Muscle layer of colon (tissue), 2 donors: ENCODE measurements around the gene POGZ.

ENCODE experiments used
- H3K27ac ChIP-seq: one replicate; pipeline ENCODE4 v1.7.0; 2013; ENCODE audit warnings: low read depth, mild to moderate bottlenecking, low read length, moderate library complexity
- H3K27me3 ChIP-seq, 2 donors: one replicate each; pipeline ENCODE4 v1.7.0; 2013; ENCODE audit warnings: low read length in 2 of 2, mild to moderate bottlenecking in 2 of 2; ENCODE audit not compliant: insufficient read depth in 2 of 2, control insufficient read depth in 1 of 2
- H3K36me3 ChIP-seq: one replicate; pipeline ENCODE4 v1.7.0; 2013; ENCODE audit warnings: mild to moderate bottlenecking, low read length; ENCODE audit not compliant: insufficient read depth
- H3K4me1 ChIP-seq: one replicate; pipeline ENCODE4 v1.7.0; 2013; ENCODE audit warnings: mild to moderate bottlenecking, low read length; ENCODE audit not compliant: insufficient read depth
- H3K4me3 ChIP-seq, 2 donors: one replicate each; pipeline ENCODE4 v1.7.0; 2013; ENCODE audit warnings: low read length in 2 of 2, low read depth in 1 of 2, mild to moderate bottlenecking in 1 of 2, moderate library complexity in 1 of 2
- H3K9ac ChIP-seq: one replicate; pipeline ENCODE4 v1.7.0; 2013; ENCODE audit warnings: low read length
- H3K9me3 ChIP-seq: one replicate; pipeline ENCODE4 v1.7.0; 2013; ENCODE audit warnings: mild to moderate bottlenecking, low read length
- donor health status: abdominal sarcoma.
- donor health status: Adenocarcinoma of cecum.

Gene POGZ

DNA sequence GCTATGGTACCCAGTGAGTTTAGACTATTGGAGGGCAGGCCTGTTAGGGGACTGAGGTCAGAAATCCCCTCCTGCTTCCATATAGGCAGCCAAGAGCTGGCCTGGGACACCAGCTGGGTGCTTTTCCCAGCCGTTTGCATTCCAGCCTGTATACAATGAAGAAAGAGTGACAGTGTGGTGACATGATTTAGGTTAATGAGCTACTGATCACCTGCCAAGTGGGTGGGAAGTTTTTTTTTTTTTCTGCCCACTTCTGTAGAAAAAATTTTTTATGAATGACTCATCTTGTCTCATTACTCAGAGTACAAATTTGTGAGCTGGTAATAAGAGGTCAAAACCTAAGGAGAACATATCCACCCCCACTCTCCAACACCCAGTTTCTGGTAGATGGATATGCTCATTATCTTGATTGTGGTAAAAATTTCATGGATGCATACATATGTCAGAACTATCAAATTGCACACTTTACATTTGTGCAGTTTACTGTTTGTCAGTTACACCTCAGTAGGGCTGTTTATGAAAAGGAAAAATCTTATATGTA lies 35.5 kb upstream of the POGZ start:
- H3K4me1 ChIP-seq = no peaks in the 10 kb centered on the region
- H3K9me3 ChIP-seq = no peaks in the 10 kb centered on the region
- no peak overlapping the region for H3K9ac ChIP-seq
- H3K36me3 ChIP-seq = no peaks in the 10 kb centered on the region
- H3K27ac ChIP-seq = no peak overlapping the region
- no peak overlapping the region for H3K4me3 ChIP-seq
- no peaks in the 10 kb centered on the region for H3K27me3 ChIP-seq

DNA sequence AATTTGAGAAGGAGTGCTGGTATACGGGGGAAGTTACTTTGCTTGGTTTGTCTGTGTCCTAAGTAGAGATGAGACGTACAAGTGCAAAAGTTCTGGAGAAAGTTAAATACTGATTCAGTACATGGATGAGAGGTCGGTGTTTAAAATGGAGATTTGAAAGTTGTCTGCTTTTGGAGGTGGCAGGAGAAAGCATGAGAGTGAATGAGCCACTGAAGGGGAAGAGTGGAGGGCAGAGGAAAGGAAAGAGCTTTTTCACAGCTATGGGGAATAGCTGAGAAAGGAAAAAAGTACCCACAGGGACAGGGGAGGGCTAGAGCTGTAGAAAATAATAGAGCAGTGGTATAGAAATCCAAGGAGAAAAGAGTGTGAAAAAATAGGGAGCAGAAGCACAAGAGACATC lies 33.7 kb upstream of the POGZ start:
- no peaks in the 10 kb centered on the region for H3K4me1 ChIP-seq
- H3K27me3 ChIP-seq = no peaks in the 10 kb centered on the region
- H3K9me3 ChIP-seq = no peaks in the 10 kb centered on the region
- no peak overlapping the region for H3K9ac ChIP-seq
- no peaks in the 10 kb centered on the region for H3K36me3 ChIP-seq
- H3K27ac ChIP-seq = no peak overlapping the region
- no peak overlapping the region for H3K4me3 ChIP-seq

DNA sequence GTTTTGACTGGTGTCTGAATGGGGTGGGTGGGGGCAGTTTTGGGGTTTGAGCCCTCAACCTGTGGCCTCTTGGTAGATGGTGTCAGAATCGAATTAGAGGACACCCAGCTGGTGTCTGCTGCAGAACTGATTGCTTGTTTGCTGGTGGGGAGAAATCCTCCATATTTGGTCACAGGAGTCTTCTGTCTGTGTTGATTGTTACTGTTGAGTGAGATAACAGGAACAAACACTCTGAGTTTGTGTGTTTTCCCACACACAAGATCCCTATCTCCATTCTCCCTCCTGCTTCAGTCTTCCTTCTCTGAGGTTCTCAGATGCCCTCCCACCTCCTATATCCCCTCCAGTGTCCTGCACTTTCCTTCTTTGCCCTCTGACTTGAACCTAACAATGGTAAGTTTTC lies 32.8 kb upstream of the POGZ start:
- Histone ChIP-seq H3K4me1 (no peaks in the 10 kb centered on the region), H3K27ac (no peak overlapping the region), H3K27me3 (no peaks in the 10 kb centered on the region)

DNA sequence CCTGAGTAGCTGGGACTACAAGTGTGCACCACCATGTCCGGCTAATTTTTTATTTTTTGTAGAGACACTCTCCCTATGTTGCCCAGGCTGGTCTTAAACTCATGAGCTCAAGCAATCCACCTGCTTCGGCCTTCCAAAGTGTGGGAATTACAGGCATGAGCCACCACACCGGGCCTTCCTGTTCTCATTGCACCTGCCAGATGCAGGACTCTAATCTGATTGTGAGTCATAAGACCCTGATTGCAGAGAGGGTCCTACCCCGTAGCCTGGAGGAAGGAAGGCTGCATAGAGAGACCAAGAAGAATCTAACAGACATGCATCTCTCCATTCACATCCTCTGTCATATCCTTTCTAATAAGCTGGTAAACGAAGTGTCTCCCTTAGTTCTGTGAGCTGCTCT lies 32.3 kb upstream of the POGZ start:
- Histone ChIP-seq H3K27ac (no peak overlapping the region), H3K4me3 (no peak overlapping the region), H3K9ac (no peak overlapping the region), H3K27me3 (no peaks in the 10 kb centered on the region), H3K36me3 (no peaks in the 10 kb centered on the region), H3K9me3 (no peaks in the 10 kb centered on the region), H3K4me1 (no peaks in the 10 kb centered on the region)

More for the DNA sequence above, 32.8 kb upstream of the POGZ start:
- no peaks in the 10 kb centered on the region for H3K36me3 ChIP-seq
- H3K9ac ChIP-seq = no peak overlapping the region
- H3K4me3 ChIP-seq = no peak overlapping the region
- H3K9me3 ChIP-seq = no peaks in the 10 kb centered on the region

DNA sequence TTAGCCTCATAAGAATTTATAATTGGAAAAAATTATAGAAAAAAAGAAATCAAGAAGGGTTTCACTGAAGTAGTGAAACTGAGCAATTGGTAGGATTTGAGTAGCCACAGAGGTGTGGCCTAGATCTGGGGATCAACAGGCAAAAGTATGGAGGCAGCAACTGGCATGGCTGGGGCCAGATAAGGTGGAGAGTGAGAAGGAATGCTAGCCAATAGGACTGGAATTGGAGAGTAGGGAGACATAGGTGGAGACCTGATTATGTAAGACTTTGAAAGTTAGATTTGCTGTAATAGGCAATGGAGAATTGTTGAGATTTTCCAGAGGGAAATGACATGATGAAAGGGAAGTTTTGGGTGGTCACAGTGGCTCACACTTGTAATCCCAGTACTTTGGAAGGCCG lies 27.3 kb upstream of the POGZ start:
- no peaks in the 10 kb centered on the region for H3K36me3 ChIP-seq
- no peaks in the 10 kb centered on the region for H3K4me1 ChIP-seq
- no peak overlapping the region for H3K9ac ChIP-seq
- no peaks in the 10 kb centered on the region for H3K27me3 ChIP-seq
- no peak overlapping the region for H3K4me3 ChIP-seq
- no peak overlapping the region for H3K27ac ChIP-seq
- no peaks in the 10 kb centered on the region for H3K9me3 ChIP-seq

DNA sequence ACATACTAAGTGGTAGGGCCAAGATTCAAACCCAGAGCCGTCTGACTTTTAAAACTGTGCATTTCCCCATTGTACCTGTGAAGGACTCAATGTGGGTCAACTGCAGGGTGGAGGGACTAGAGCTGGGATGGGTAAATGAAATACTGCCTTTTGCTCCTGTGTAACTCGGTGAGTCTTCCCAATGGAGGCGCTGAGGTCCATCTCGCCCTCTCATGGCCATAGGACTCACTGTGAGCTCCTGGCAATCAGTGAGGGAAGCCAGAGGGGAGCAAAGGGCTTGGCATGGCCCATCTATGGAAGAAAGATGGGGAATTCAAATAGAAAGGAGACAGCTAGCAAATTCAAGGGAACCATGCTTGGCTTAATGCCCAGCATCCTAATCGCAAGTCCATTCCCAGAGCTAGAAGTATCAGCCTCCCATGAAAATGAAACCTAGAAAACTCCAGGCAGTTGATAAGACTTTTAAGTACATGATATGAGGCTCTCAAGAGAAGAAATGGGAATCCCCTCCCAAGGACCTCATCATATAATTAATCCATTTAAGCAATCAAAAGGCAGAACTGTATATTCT lies 26.5 kb upstream of the POGZ start:
- no peaks in the 10 kb centered on the region for H3K4me1 ChIP-seq
- no peak overlapping the region for H3K9ac ChIP-seq
- H3K4me3 ChIP-seq = no peak overlapping the region
- no peaks in the 10 kb centered on the region for H3K27me3 ChIP-seq
- no peaks in the 10 kb centered on the region for H3K36me3 ChIP-seq
- H3K9me3 ChIP-seq = no peaks in the 10 kb centered on the region
- no peak overlapping the region for H3K27ac ChIP-seq

DNA sequence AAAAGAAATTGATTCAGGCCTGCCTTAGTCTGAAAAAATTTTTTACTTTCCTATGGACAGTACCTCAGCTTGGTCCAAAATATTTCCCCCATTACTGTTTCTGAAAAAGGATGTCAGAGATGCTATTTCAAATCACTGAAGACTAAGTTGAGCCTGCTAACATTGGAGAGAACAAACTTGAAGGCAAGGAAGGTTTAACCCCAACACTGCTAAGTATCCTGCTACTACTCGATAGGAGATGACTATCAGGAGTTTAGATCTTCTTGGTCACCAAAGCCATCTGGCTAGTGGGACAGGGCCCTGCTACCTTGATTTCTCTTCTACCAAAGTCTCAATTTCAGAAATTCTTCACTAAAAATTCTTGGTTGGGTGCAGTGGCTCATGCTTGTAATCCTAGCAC lies 22.7 kb upstream of the POGZ start:
- Histone ChIP-seq H3K27me3 (no peaks in the 10 kb centered on the region), H3K36me3 (no peaks in the 10 kb centered on the region), H3K4me1 (no peaks in the 10 kb centered on the region), H3K9me3 (no peaks in the 10 kb centered on the region), H3K4me3 (no peak overlapping the region), H3K27ac (no peak overlapping the region), H3K9ac (no peak overlapping the region)

DNA sequence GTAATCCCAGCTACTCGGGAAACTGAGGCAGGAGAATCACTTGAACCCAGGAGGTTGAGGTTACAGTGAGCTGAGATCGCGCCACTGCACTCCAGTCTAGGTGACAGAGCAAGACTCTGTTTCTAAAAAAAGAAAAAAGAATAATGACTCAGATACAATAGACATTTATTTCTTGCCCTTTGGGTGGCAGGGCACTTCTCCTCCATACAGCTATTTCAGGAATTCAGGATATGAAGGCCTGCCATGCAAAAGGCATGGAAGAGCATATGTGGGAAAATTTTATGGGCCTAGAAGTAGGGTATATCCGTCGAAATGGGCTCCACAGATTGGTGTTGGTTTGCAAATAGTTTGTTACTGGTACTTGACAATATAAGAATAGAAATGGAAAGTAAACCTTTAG lies 20.2 kb upstream of the POGZ start:
- no peak overlapping the region for H3K4me3 ChIP-seq
- no peak overlapping the region for H3K27ac ChIP-seq
- H3K9ac ChIP-seq = no peak overlapping the region
- no peaks in the 10 kb centered on the region for H3K9me3 ChIP-seq
- H3K36me3 ChIP-seq = no peaks in the 10 kb centered on the region
- H3K27me3 ChIP-seq = no peaks in the 10 kb centered on the region
- no peaks in the 10 kb centered on the region for H3K4me1 ChIP-seq

DNA sequence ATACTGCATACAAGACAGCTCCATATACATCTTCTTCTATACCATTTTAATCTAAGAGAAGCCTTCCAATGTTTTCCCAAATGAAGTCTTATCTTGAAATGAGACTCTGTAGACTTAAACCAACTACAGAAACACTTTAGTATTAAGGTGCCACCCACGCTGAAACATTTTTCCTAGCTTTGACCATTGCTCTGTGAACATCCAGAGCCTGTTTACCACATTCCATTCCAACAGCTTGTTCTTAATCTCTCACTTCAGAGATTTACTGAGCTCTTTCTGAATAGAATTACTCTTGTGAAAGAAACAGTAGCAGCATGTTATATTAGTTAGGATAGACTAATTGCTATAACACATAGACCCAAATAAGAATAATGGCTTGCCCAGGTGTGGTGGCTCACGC lies 19.6 kb upstream of the POGZ start:
- H3K4me1 ChIP-seq = peaks cover 2% of the 10 kb centered on the region
- H3K9me3 ChIP-seq = no peaks in the 10 kb centered on the region
- no peaks in the 10 kb centered on the region for H3K27me3 ChIP-seq
- no peak overlapping the region for H3K27ac ChIP-seq
- no peaks in the 10 kb centered on the region for H3K36me3 ChIP-seq
- H3K9ac ChIP-seq = no peak overlapping the region
- H3K4me3 ChIP-seq = no peak overlapping the region

DNA sequence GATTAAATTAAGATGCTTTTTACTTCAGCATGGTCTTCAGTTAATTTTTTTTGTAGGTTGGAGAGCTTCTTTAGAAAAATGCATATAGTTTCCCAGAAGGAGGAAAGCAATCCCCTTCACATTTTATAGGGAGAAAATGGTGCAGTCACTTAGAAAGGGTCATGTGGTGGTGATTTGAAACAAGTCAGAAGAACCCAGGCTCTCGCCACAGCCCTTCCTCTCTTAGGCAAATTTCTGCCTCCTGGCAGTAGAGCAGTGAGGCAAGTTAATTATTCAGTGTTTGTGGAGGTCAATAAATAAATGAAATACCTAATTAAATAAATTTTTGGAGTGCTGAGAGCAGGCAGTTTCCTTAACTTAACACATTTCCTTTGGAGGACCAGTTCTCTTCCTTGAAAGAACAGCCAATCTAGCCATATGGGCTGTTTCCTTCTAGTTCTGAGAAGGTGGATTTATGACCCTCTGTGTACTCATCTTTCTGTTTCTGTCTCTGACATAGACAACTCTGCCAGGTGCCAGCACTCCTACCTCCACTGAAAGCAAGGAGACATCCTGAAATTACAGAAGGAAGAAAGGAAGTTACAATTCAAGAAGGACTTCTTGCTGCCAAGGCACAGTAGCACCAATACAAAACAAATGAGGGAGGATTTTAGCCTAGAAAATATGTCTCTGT lies 19.0 kb upstream of the POGZ start:
- H3K4me1 ChIP-seq = peaks cover 4% of the 10 kb centered on the region
- no peak overlapping the region for H3K9ac ChIP-seq
- H3K9me3 ChIP-seq = no peaks in the 10 kb centered on the region
- H3K36me3 ChIP-seq = no peaks in the 10 kb centered on the region
- H3K27me3 ChIP-seq = no peaks in the 10 kb centered on the region
- no peak overlapping the region for H3K4me3 ChIP-seq
- H3K27ac ChIP-seq = no peak overlapping the region

DNA sequence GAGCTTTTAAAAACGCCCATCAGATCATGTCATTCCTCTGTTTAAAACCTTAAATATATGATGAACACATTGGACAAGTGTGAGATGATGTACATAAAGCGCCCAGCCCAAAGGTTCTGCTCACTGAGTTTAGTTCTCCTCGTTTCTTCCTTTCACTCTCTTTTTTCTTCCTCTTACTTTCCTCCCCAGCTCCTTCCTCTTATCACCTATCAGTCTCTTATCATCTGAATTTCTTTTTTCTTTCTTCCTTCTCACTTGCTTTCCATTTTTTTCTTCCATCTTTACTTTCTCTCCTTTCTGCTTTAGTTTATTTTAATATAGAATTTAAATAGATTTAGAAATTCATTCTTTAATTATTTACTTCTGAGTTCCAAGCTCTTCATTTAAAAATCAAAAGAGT lies 17.8 kb upstream of the POGZ start:
- Histone ChIP-seq H3K27ac (no peak overlapping the region), H3K4me3 (no peak overlapping the region), H3K27me3 (no peaks in the 10 kb centered on the region), H3K9me3 (no peaks in the 10 kb centered on the region), H3K9ac (no peak overlapping the region), H3K36me3 (no peaks in the 10 kb centered on the region), H3K4me1 (peaks cover 10% of the 10 kb centered on the region)

DNA sequence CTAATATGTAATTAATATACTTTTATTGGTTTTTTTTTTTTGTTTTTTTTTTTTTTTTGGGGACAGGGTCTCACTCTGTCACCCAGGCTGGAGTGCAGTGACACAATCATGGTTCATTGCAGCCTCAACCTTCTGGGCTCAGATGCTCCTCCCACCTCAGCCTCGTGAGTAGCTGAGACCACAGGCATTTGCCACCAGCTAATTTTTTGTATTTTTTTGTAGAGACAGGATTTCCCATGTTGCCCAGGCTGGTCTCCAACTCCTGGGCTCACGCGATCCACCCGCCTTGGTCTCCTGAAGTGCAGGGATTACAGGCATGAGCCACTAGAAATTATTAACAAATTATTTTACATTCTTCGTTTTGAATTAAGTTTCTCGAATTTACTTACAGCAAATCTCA lies 16.8 kb upstream of the POGZ start:
- Histone ChIP-seq H3K4me1 (peaks cover 10% of the 10 kb centered on the region), H3K36me3 (no peaks in the 10 kb centered on the region), H3K9me3 (no peaks in the 10 kb centered on the region), H3K27ac (no peak overlapping the region), H3K27me3 (no peaks in the 10 kb centered on the region), H3K9ac (no peak overlapping the region), H3K4me3 (no peak overlapping the region)
